Stomach (tissue), 4 donors: ENCODE data around the gene OBSL1.

Experiments used
- CTCF ChIP-seq, 7 experiments: fragments of 450-650 bp in 4 of 7; fragments of 200-600 bp in 3 of 7; sonication (generic) in 3 of 7; IDR thresholded peaks; one replicate each; pipeline ENCODE4 v1.5.1; 2016 to 2019; ENCODE audit warnings: antibody characterized with exemption in 7 of 7, control low read depth in 2 of 7, mild to moderate bottlenecking in 1 of 7
- POLR2A ChIP-seq, 4 donors: fragments of 450-650 bp; IDR thresholded peaks; one replicate each; pipeline ENCODE4 v1.6.1; 2016; ENCODE audit warnings: antibody characterized with exemption in 4 of 4, control low read depth in 2 of 4, mild to moderate bottlenecking in 1 of 4, moderate library complexity in 1 of 4

- TF ChIP-seq CTCF (IDR thresholded peaks at IDR 0.05) (no peak), POLR2A (IDR thresholded peaks at IDR 0.05) (no peak)
Observed at GRCh38 chr2:219565130-219566080, 5.9 kb downstream of the OBSL1 start.
